ENCODE data around the gene DDX1.
"Not testable (repeated sequence)": the region's sequence is repeated elsewhere in the genome, so short reads cannot be mapped to it uniquely, and the experiment has no call there.

DDX1 gene

GRCh38 chr2:15595936-15596335 is 4.3 kb downstream of the DDX1 start:
- DNase-seq: no peak

DNA sequence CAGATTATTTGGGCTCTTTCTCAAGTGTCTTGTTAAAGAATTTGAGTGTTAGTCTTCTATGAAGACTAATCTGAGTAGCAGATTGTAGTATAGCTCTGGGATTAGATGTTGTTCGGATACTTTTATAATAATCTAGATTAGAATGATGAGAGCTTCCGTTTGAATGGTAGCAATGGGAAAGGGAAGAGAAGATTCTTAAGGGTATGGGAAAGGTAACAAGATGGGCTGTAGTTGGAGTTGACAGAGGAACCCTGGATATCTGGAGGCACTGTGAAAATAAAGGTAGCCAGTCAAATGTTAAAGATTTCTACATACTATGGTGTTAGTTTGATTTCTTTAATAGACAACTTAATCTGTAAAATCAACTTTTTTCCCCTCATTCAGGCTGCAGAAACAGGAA is 4.7 kb downstream of the DDX1 start:
- DNase-seq: no peak

DNA sequence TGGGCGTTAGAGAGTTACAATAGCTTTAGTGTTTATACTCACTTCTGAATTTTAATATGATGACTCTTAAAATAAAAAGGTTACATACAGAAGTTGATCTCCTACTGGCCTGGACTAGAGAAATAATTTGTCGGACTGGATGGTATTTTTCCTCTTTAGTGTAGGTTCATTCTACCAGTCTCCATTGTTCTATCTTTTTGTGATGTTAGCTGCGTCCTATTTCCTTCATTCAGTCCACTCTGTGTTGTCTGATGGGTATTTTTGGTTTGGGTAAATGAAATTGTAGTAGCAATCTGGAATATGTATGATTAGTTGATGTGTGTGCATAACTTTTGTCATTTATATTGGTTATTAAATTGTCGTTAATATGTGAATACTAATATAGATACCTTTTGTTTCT is 5.3 kb downstream of the DDX1 start:
- no peak for DNase-seq

- DNase-seq: no peak
These were observed 8.3 kb downstream of the DDX1 start for GRCh38 chr2:15599994-15600393.

- no peak for DNase-seq
These were observed 10.0 kb downstream of the DDX1 start for GRCh38 chr2:15601681-15602080.

- DNase-seq: no peak
These were observed 10.7 kb downstream of the DDX1 start for GRCh38 chr2:15602393-15602792.

GRCh38 chr2:15603044-15603765 is 11.5 kb downstream of the DDX1 start:
- no peak for DNase-seq

- DNase-seq: no peak
These were observed 12.3 kb downstream of the DDX1 start for GRCh38 chr2:15603948-15604347.

DNA sequence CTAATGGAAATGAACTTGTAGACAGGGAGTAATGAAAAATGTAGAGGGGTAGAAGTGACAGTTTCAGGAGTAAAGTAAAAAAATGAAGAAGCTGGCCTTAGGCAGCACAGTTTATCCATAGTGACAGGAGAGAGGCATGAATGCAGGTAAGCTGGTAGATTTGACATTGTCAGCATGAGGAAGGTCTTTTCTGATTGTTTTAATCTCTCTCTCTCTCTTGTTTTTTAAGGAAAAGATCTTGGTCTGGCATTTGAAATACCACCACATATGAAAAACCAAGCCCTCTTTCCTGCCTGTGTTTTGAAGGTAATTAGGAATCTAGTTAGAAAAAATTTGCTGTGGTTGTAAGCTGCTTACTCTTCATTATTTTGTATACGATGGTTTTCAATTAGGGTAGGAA is 14.1 kb downstream of the DDX1 start:
- no peak for DNase-seq

DNA sequence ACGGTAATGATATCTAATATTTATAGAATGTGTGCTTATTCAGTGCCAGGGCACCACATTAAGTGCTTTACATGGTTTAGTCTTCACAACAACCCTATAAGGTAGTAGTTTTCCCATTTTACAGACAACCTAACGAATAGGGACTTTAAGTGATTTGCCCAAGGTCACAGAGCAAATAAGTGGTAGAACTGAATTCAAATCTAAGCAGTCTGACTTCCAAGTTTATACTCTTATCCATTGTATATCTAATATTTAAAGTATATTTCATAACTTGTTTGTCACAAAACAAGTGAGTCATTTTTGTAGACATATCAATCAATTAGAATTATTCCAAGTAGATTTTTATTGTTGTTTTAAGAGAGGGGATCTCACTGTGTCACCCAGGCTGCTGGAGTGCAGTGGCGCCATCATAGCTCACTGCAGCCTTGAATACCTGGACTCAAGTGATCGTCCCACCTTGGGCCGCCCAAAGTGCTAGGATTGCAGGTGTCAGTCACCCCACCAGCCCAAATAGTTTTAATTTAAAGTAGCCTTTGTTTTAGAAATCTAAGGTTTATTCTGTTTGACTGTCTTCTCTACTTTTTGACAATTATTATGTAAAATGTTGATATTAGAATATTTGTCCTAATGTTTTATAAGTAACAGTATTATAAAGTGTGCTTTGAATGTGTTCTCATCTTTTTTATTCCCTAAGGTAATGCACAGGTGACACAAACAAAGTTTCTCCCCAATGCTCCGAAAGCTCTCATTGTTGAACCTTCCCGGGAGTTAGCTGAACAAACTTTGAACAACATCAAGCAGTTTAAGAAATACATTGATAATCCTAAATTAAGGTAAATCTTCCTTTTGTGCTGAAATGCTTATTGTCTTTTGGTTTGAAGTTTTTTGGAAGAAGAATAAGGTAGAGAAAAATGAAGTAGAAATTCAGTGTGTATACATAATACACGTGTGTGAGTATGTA is 15.1 kb downstream of the DDX1 start:
- DNase-seq: no peak

DNA sequence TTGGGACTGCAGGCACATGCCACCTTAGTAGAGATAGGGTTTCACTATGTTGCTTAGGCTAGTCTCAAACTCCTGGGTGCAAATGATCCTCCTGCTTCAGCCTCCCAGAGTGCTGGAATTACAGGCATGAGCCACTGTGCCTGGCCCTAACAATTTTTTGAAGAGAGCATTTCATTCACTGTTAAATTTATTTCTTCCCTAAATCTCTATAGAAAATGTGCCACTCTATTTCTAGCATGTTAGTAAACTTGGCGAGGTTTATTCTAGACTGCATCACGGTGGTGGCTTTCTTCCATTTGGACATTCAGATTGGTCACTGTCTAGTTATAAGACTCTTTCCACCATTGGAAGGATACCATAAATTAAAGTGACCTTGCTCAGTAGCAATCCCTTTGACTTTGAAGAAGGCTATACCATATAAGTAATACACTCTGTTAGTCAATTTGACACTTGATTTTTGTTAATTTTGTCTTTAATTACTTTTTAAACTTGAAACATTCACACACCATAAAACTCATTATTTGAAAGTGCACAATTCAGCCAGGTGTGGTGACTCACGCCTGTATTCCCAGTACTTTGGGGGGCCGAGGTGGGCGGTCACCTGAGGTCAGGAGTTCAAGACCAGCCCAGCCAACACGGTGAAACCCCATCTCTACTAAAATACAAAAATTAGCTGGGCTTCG is 16.2 kb downstream of the DDX1 start:
- DNase-seq: no peak

DNA sequence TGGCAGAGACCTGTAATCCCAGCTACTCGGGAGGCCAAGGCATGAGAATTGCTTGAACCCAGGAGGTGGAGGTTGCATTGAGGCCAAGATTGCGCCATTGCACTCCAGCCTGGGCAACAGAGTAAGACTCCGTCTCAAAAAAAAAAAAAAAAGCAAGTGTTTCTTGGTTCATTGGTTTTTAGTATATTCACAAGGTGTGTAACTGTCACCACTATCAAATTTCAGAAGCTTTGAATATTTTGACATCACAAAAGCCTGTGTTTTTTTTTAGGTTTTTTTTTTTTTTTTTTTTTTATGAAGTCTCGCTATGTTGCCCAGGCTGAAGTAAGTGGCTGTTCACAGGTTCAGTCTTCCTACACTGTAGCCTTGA is 16.7 kb downstream of the DDX1 start:
- DNase-seq: no peak

DNA sequence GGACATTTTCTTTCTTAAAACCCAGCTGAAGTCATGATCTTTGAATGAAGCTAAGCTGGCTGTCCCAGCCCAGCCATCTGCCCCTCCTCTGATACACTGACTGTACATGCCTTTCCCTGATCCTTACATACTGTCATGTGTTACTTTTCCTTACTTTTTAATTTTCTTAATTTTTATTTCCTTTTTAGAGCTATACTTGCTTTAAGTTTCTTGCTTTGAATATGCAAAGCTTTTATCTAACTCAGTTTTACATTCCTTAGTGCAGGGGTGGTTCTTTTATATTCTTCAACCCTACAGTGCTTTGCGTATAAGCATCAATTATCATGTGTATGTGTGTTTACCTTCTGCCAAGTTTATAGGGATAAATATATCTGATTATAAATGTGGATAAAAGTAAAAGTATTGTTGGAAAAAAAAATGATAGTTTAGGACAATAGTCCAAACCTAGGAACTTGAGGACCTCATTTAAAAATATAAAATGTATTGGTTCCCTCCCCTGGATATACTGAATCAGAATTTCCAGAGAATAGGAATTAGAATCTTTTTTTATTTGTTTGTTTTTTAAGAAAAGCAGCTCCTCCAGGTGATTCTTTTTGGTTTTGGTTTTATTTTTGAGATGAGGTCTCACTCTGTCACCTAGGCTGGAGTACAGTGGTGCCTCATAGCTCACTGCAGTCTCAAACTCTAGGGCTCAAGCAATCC is 17.8 kb downstream of the DDX1 start:
- DNase-seq: no peak

DNA sequence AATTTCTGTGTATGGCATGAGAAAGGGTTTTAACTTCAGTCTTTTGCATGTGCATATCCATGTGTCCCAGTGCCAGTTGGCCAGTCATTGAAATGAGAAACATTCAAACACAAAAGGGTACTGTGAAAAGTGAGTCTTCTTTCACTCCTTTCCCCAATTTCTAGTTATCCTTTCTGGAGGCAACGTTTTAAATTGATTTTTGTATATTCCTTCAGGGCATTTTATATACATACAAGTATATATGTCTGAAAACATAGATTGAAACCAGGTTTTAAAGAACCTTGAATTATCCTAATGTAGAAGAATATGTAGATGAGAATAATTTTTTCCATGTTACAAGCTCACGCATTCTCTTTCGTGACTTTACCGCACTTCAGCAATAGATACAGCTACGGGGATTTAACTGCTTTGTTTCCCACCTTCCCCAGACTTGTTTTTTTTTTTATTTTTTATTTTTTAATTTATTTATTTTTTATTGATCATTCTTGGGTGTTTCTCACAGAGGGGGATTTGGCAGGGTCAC is 18.8 kb downstream of the DDX1 start:
- DNase-seq: no peak

GRCh38 chr2:15612101-15612500 is 20.4 kb downstream of the DDX1 start:
- DNase-seq: not testable (repeated sequence)

GRCh38 chr2:15613736-15614429 is 22.2 kb downstream of the DDX1 start:
- DNase-seq: no peak

DNA sequence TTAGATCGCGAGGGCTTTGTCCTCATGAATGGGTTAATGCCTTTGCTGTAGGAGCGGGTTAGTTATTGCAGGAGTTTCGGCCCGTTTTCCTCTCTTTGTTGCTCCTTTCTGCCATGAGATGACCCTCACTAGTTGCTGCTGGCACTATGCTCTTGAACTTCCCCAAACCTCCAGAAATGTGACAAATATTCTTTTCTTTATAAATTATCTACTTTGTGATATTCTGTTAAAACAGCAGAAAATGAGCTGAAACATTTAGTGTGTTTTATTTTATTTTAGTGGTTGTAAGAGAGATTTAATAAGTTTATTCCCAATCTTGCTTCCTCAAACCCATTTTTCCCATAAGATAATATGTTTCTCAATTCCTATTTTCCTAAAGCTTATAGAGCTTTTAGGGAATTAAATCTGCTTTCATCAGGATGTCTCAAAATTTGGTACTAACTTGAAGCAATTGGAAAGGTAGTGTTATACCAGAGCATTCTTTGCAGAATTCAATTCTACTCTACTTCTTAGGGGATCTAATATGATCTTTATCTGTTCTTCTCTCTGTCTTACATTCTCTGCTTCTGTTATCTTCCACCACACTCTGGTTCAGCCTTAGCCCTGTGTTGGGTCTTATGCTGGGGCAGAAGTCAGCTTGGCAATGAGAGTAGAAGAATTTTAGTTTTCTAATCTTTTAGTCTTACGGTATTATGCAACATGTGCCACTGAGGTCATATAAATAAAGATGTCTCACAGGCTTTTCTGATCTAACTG is 23.1 kb downstream of the DDX1 start:
- DNase-seq: no peak

GRCh38 chr2:15615301-15615920 is 23.7 kb downstream of the DDX1 start:
- DNase-seq: no peak

DNA sequence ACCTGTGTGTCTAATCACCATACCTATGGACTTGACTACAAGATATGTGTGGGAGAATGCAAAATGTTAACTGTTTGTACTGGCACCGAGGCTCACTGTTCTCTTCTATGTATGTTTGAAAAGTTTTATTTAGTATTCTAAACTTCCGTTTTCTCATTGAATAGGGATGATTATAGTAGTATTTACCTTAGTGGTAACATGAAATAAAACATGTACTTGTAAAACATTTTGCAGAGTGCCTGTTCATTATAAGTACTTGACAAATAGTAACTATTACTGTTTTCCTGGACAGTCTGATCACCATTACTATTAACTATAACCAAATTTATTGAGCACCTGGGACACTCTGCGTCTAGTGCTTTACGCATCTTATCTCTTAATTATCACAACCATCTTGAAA is 24.8 kb downstream of the DDX1 start:
- DNase-seq: no peak

- no peak for DNase-seq
These were observed 25.4 kb downstream of the DDX1 start for GRCh38 chr2:15616850-15617777.
